Activated T-cell treated with anti-CD3 and anti-CD28 coated beads for 24 hours (primary cell): ENCODE data around the gene TTLL12.

Experiments
- DNase-seq: peaks from one replicate; pipeline ENCODE4 v3.0.0-alpha.2; 2020; ENCODE audit warnings: low read depth

TTLL12 gene

GRCh38 chr22:43127166-43127908 is 59.6 kb downstream of the TTLL12 start:
- no peak for DNase-seq

- no peak for DNase-seq
These were observed 60.3 kb downstream of the TTLL12 start for GRCh38 chr22:43126501-43127165.

GRCh38 chr22:43118953-43119458 is 67.9 kb downstream of the TTLL12 start:
- DNase-seq, result no peak

GRCh38 chr22:43118024-43118849 is 68.7 kb downstream of the TTLL12 start:
- no peak for DNase-seq

GRCh38 chr22:43116932-43117331 is 70.0 kb downstream of the TTLL12 start:
- no peak for DNase-seq
